ENCODE data around the gene HES7. TPM values are rescaled to one million over a fixed set of nuclear protein-coding genes. Genes with fewer than 3 reads are reported as not detected.
A peak's percentile ranks its signal among the peaks of the same experiment; 100 is the strongest.

Gene HES7
- total and polyA plus RNA-seq, 9 of the 15 experiments (the other 6 are each of a cell fraction or from before 2014, with no cell fraction given) = 0.03 to 1.7 (median 0.14) TPM; not detected in 1

DNA sequence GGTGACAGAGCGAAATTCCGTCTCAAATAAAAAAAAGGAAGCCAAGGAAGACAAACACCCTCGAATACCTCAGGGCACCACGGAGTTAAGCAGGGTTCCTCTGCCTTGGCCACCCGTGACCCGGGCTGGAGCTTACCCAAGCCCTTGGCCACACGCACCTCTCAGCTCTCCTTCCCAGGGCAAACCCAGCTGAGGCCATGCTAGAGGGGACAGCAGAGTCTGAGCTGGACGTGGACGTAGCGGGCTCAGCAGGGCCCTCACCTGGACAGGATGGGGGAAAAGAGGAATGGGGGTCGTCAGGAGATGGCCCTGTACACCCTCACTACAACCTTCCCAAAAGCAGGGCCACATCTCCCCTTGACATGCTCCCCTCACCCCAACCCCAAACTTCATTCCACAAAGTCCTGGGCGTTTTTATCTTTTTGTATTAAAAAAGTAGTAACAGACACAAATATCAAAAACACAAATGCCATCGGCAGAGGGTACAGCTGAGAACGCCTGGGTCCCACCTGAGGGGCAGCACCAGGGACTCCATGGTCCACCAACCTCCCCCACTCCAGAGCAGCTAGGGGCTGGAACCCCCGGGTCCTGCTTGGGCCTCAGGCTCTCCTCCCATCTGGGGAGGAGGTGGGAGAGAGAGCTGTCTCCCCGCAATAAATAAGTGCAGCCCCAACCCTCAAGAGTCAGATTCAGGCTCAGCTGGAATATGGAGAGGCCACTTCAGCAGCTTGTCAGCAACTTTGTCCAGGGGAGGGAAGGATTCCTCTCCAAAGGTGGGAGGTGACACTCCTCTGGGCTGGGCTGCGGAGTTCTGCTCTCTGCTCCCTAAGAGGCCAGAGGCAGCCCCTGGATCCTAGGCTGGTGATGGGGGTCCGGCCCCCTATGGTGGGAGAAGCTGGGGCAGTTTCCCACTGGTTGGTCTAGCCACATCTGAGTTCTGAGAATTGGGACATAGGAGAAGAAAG is 16.4 kb upstream of the HES7 start:
- ChIA-PET CTCF (ENCODE audit: low intra/inter-chr PET ratio) (interaction anchor here (0.6 to 1.2 kb wide), 2 partner anchors 34 to 46 kb away, joined by 3 to 4 read pairs; no protein-coding TSS in a partner anchor), POLR2A (interaction anchor here (0.6 to 3.3 kb wide), 8 partner anchors 8 to 877 kb away, joined by 3 to 19 read pairs (median 4); partner anchors contain the start of gene PER1)
- no peak for ATAC-seq
- BruUV-seq (replicated peaks) = no TSS peak
- TF ChIP-seq MED1 (CRISPR knock-in tag; IDR thresholded peaks at IDR 0.05; ENCODE audit: borderline replicate concordance) = no peak
- TF ChIP-seq TCFL5 (CRISPR knock-in tag; conservative IDR thresholded peaks at IDR 0.05) = no peak
- TF ChIP-seq FOSL1 (tag; conservative IDR thresholded peaks at IDR 0.05) = no peak
- no peak for TF ChIP-seq BACH1 (tag; IDR thresholded peaks at IDR 0.05)
- TF ChIP-seq, protein P1, sequence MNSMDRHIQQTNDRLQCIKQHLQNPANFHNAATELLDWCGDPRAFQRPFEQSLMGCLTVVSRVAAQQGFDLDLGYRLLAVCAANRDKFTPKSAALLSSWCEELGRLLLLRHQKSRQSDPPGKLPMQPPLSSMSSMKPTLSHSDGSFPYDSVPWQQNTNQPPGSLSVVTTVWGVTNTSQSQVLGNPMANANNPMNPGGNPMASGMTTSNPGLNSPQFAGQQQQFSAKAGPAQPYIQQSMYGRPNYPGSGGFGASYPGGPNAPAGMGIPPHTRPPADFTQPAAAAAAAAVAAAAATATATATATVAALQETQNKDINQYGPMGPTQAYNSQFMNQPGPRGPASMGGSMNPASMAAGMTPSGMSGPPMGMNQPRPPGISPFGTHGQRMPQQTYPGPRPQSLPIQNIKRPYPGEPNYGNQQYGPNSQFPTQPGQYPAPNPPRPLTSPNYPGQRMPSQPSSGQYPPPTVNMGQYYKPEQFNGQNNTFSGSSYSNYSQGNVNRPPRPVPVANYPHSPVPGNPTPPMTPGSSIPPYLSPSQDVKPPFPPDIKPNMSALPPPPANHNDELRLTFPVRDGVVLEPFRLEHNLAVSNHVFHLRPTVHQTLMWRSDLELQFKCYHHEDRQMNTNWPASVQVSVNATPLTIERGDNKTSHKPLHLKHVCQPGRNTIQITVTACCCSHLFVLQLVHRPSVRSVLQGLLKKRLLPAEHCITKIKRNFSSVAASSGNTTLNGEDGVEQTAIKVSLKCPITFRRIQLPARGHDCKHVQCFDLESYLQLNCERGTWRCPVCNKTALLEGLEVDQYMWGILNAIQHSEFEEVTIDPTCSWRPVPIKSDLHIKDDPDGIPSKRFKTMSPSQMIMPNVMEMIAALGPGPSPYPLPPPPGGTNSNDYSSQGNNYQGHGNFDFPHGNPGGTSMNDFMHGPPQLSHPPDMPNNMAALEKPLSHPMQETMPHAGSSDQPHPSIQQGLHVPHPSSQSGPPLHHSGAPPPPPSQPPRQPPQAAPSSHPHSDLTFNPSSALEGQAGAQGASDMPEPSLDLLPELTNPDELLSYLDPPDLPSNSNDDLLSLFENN (IDR thresholded peaks at IDR 0.05; ENCODE audit: low read depth in 2 of 2, low read length in 2 of 2) = no peak
- TF ChIP-seq, protein P2, sequence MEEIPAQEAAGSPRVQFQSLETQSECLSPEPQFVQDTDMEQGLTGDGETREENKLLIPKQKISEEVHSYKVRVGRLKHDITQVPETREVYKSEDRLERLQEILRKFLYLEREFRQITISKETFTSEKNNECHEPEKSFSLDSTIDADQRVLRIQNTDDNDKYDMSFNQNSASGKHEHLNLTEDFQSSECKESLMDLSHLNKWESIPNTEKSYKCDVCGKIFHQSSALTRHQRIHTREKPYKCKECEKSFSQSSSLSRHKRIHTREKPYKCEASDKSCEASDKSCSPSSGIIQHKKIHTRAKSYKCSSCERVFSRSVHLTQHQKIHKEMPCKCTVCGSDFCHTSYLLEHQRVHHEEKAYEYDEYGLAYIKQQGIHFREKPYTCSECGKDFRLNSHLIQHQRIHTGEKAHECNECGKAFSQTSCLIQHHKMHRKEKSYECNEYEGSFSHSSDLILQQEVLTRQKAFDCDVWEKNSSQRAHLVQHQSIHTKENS (CRISPR knock-in tag; IDR thresholded peaks at IDR 0.05) = no peak
- TF ChIP-seq RBFOX2 (IDR thresholded peaks at IDR 0.05; ENCODE audit: low read depth, low read length) = 0 out of 2 replicates have a peak, but pooled peaks have one; percentile 26
- TF ChIP-seq, protein P3, sequence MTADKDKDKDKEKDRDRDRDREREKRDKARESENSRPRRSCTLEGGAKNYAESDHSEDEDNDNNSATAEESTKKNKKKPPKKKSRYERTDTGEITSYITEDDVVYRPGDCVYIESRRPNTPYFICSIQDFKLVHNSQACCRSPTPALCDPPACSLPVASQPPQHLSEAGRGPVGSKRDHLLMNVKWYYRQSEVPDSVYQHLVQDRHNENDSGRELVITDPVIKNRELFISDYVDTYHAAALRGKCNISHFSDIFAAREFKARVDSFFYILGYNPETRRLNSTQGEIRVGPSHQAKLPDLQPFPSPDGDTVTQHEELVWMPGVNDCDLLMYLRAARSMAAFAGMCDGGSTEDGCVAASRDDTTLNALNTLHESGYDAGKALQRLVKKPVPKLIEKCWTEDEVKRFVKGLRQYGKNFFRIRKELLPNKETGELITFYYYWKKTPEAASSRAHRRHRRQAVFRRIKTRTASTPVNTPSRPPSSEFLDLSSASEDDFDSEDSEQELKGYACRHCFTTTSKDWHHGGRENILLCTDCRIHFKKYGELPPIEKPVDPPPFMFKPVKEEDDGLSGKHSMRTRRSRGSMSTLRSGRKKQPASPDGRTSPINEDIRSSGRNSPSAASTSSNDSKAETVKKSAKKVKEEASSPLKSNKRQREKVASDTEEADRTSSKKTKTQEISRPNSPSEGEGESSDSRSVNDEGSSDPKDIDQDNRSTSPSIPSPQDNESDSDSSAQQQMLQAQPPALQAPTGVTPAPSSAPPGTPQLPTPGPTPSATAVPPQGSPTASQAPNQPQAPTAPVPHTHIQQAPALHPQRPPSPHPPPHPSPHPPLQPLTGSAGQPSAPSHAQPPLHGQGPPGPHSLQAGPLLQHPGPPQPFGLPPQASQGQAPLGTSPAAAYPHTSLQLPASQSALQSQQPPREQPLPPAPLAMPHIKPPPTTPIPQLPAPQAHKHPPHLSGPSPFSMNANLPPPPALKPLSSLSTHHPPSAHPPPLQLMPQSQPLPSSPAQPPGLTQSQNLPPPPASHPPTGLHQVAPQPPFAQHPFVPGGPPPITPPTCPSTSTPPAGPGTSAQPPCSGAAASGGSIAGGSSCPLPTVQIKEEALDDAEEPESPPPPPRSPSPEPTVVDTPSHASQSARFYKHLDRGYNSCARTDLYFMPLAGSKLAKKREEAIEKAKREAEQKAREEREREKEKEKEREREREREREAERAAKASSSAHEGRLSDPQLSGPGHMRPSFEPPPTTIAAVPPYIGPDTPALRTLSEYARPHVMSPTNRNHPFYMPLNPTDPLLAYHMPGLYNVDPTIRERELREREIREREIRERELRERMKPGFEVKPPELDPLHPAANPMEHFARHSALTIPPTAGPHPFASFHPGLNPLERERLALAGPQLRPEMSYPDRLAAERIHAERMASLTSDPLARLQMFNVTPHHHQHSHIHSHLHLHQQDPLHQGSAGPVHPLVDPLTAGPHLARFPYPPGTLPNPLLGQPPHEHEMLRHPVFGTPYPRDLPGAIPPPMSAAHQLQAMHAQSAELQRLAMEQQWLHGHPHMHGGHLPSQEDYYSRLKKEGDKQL (CRISPR knock-in tag; IDR thresholded peaks at IDR 0.05; ENCODE audit: borderline replicate concordance) = no peak
- 0 out of 4 replicates have a peak overlapping the region, but pooled peaks of 1 of the 2 experiments have one; percentile 9 for H3K9ac ChIP-seq (ENCODE audit: insufficient read depth in 1 of 2, low read depth in 2 of 2, low read length in 2 of 2)
- peaks cover 41% of the 10 kb centered on the region; the same call in 2 of the 3 replicates for H3K36me3 ChIP-seq (ENCODE audit: control insufficient read depth, insufficient read depth, low read length)
- H3K4me1 ChIP-seq (replicated peaks in 1 of 2; ENCODE audit: control insufficient read depth in 2 of 2, insufficient read depth in 2 of 2, low read length in 2 of 2) = peaks cover 6 to 28% of the 10 kb centered on the region in 2 experiments; a peak in 4 of 5 replicates
- H3K4me2 ChIP-seq (ENCODE audit: insufficient read depth, low read length) = no peak overlapping the region
- 72% methylated on average over 11 of the region's 18 CpGs for WGBS (ENCODE audit: insufficient coverage, low coverage, missing lambda C conversion rate)
- no peak for DNase-seq (ENCODE audit: extremely low read depth in 1 of 4, low spot score in 3 of 4)
- H3K27ac ChIP-seq (ENCODE audit: extremely low read depth, low read depth, low read length) = no peak overlapping the region
- FAIRE-seq = no peak
- in situ Hi-C loops (cut with MboI) = no loop called here
- no peaks in the 10 kb centered on the region for H3K9me1 ChIP-seq (ENCODE audit: control insufficient read depth, insufficient read depth, low read length)
- no peaks in the 10 kb centered on the region for H3K27me3 ChIP-seq (ENCODE audit: control insufficient read depth in 2 of 2, insufficient read depth in 2 of 2, low read length in 2 of 2)
- no peak overlapping the region for H3K4me3 ChIP-seq
- H3K79me2 ChIP-seq (ENCODE audit: control insufficient read depth, insufficient read depth, low read length) = no peaks in the 10 kb centered on the region
- H2AFZ ChIP-seq (ENCODE audit: low read depth, low read length) = no peak overlapping the region
- no peaks in the 10 kb centered on the region for H3K9me3 ChIP-seq (replicated peaks; ENCODE audit: control insufficient read depth, insufficient read depth, low read depth, low read length)
- intact Hi-C loops (cut with micrococcal nuclease) = no loop called here
- H4K20me1 ChIP-seq (replicated peaks; ENCODE audit: control insufficient read depth, insufficient read depth, low read length) = 0 out of 2 replicates have a peak, but pooled peaks cover 2% of the 10 kb centered on the region

All from K562 (cell line).